ENCODE measurements around the gene TRAPPC8.

DNA sequence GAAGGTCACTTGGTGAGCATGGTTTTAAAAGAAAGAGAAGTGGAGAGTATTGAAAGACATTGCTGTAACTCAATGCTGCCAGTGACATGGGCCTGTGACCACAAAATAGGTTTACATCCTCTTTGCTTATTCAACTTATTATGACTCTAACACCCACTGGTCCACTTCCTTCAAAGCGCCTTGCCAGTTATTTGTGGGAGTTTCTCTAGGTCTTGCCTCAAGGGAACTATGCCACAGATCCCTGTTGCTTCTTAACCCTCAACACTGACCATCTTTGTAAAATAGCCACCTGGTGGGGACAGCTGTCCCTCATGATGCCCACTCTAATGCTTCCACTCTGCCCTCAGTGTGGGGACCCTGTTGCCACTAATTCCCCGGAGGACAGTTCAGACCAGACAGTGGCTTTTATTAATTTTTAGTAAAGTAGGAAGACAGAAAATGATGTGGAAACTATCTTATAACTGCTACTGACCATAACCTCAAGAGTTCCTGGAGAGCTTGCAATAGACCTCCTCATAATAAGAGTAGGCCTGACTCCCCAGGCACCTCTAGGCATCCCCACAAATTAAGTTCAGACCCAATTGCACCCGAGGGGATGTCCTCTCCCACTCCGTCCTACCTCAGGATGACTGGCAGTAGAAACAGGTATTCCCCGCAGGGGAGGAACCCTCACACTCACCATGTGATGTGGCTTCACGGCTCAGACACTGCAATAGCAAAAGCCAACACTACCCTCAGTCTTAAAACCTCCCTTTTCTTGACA lies 150.9 kb downstream of the TRAPPC8 start:
- TF ChIP-seq POLR2A (IDR thresholded peaks at IDR 0.05): no peak
- no peak for TF ChIP-seq POLR2AphosphoS5 (IDR thresholded peaks at IDR 0.05)
- TF ChIP-seq CTCF (IDR thresholded peaks at IDR 0.05): no peak
